Ectodermal cell (in vitro differentiated cells): ENCODE measurements around the gene CCZ1B.
"Not testable (repeated sequence)": the region's sequence is repeated elsewhere in the genome, so short reads cannot be mapped to it uniquely, and the experiment has no call there.

Experiments used
- H3K27ac ChIP-seq: 2 replicates; pipeline ENCODE4 v1.7.0; 2013; ENCODE audit warnings: mild to moderate bottlenecking, low read depth, low read length; ENCODE audit not compliant: insufficient read depth, poor library complexity, severe bottlenecking
- H3K27me3 ChIP-seq: 2 replicates; pipeline ENCODE4 v1.7.0; 2013; ENCODE audit warnings: mild to moderate bottlenecking, low read length; ENCODE audit not compliant: insufficient read depth, control insufficient read depth, poor library complexity, severe bottlenecking
- H3K36me3 ChIP-seq: one replicate; pipeline ENCODE4 v1.7.0; 2013; ENCODE audit warnings: low read length; ENCODE audit not compliant: control insufficient read depth, insufficient read depth
- H3K4me1 ChIP-seq: one replicate; pipeline ENCODE4 v1.7.0; 2013; ENCODE audit warnings: low read length; ENCODE audit not compliant: control insufficient read depth, insufficient read depth
- H3K4me3 ChIP-seq: 2 replicates; pipeline ENCODE4 v1.7.0; 2013; ENCODE audit warnings: low read depth, low read length, control low read depth; ENCODE audit not compliant: insufficient read depth
- H3K9me3 ChIP-seq: 2 replicates; pipeline ENCODE4 v1.7.0; 2013; ENCODE audit warnings: mild to moderate bottlenecking, low read length, moderate library complexity; ENCODE audit not compliant: control insufficient read depth
- WGBS, 2 experiments: methylation state at CpG; one replicate each; pipeline ENCODE4 v1.1.7; 2013; ENCODE audit warnings: missing lambda C conversion rate in 2 of 2; 5-methylcytosine and 5-hydroxymethylcytosine counted together

Gene CCZ1B

GRCh38 chr7:6807393-6807918 lies 18.6 kb downstream of the CCZ1B start:
- not testable (repeated sequence) for H3K27ac ChIP-seq, H3K9me3 ChIP-seq, H3K4me3 ChIP-seq, H3K4me1 ChIP-seq, H3K36me3 ChIP-seq, H3K27me3 ChIP-seq
- no CpG with 5 or more reads among the region's 4 CpGs for WGBS, 2 experiments

GRCh38 chr7:6800331-6800730 lies 25.7 kb downstream of the CCZ1B start:
- not testable (repeated sequence) for H3K27me3 ChIP-seq, H3K4me1 ChIP-seq, H3K9me3 ChIP-seq, H3K4me3 ChIP-seq, H3K36me3 ChIP-seq, H3K27ac ChIP-seq
- WGBS, 2 experiments = 88% methylated on average over 1 of the region's 2 CpGs; no CpG with 5 or more reads in 1 of the 2 experiments

DNA sequence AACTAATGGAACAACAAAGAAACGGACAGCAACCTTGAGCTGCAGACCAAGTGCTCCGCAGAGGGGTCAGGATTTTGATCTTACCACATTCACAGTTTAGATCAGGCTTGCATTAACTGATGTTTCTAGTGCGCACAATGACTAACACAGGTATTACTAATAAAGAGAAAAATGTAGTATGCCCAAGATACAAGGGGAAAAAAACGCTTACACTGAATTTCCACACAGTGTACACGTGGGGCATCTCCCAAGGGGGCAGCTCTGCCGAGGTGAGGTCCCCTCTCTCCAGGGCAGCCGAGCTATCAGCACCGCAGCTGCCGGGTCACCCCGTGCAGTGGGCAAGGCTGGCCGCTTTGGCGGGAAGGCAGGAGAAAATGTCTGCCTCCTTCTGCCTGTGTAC lies 26.2 kb downstream of the CCZ1B start:
- not testable (repeated sequence) for H3K9me3 ChIP-seq, H3K4me1 ChIP-seq, H3K27ac ChIP-seq, H3K4me3 ChIP-seq, H3K27me3 ChIP-seq, H3K36me3 ChIP-seq
- no CpG with 5 or more reads among the region's 12 CpGs for WGBS, 2 experiments

- H3K4me3 ChIP-seq, H3K36me3 ChIP-seq, H3K4me1 ChIP-seq, H3K9me3 ChIP-seq, H3K27me3 ChIP-seq, H3K27ac ChIP-seq: not testable (repeated sequence)
- WGBS, 2 experiments = no CpG with 5 or more reads among the region's 8 CpGs
Measured at GRCh38 chr7:6798047-6798446, 28.0 kb downstream of the CCZ1B start.

DNA sequence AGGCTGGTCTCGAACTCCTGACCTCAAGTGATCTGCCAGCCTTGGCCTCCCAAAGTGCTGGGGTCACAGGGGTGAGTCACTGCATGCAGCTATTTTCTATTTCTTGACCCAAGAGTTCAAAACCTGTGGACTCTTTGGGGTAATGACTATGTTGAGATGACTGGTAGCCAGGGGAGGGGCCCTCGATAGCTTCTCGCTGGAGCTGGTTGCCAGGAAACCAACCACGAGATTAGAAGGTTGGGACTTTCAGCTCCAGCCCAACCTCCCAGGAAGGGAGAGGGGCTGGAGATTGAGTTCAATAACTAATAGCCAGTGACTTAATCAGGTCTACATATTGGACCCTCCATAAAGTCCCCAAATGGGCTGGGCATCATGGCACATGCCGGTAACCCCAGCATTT lies 28.9 kb downstream of the CCZ1B start:
- not testable (repeated sequence) for H3K27ac ChIP-seq, H3K4me1 ChIP-seq, H3K9me3 ChIP-seq, H3K36me3 ChIP-seq, H3K4me3 ChIP-seq, H3K27me3 ChIP-seq
- WGBS, 2 experiments = 80 to 84% methylated on average over 5 of the region's 5 CpGs

DNA sequence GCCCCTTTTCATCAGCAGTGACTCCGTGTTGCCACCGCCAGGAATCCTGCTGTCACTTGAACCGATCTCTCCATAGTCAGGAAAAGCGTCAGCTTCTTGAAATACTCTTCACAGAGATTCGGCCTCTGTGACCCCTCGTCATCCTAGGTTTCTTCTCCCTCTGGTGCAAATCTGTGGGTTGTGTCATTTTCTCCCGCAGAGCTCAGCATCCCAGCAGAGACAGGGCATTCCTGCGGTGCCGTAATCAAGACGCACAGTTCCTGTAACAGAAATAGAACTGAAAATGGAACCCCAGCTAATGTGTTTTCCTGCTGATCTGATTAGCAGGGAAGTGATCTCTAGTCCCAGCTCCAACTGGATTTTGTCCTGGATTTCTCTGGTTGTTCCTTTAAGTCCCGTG lies 31.8 kb downstream of the CCZ1B start:
- not testable (repeated sequence) for H3K4me3 ChIP-seq, H3K27me3 ChIP-seq, H3K27ac ChIP-seq, H3K36me3 ChIP-seq, H3K4me1 ChIP-seq, H3K9me3 ChIP-seq
- no CpG with 5 or more reads among the region's 11 CpGs for WGBS, 2 experiments

DNA sequence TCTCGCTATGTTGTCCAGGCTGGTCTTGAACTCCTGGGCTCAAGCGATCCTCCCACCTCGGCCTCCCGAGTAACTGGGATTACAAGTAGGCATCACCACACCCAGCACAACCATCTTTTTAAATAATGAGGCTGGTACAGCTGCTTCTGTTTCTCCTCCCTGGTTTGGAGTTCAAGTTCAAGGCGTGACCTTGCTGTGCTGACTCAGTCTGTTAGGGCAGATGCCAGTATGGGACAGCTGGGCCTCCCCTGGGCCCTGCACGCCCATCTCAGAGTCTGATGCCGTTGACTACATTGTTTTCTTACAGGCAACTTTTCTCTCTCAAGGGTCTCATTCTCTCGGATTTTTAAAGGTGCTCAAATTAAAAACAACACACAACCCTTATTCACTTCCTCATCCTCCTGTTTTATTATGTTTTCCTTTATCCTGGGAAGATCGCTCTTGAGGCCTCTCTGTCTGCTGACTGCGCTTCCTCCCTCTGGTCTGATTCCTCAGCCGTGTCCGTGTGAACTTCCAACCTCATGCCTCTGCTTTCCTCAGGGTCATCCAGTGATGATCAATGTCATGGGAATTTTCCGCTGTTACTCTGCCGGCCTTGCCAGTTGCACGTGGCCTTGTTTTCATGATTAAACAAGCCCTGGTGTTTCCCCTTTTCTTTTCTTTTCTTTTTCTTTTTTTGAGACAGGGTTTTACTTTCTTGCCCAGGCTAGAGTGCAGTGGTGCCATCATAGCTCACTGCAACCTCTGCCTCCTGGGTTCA lies 33.8 kb downstream of the CCZ1B start:
- WGBS, 2 experiments = 93 to 94% methylated on average over 4 to 7 of the region's 15 CpGs
- H3K27me3 ChIP-seq, H3K4me3 ChIP-seq, H3K9me3 ChIP-seq, H3K36me3 ChIP-seq, H3K4me1 ChIP-seq, H3K27ac ChIP-seq: not testable (repeated sequence)

DNA sequence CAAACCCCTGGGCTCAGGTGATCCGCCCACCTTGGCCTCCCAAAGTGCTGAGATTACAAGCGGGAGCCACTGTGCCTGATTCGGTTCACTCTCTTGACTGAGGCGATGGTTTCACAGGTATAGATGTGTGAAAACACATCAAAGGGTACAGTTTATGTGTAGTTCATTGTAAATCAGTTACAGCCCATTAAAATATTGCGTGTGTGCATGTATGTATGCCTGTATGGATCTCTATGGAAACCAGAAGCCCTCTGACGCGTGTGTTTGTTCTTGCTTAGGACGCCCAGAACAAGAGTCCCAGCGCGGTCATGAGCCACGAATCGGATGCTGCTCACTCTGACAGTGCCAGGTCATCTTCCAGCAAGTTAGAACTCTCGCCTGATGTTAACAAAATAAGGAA lies 36.7 kb downstream of the CCZ1B start:
- H3K9me3 ChIP-seq, H3K36me3 ChIP-seq, H3K27me3 ChIP-seq, H3K27ac ChIP-seq, H3K4me1 ChIP-seq, H3K4me3 ChIP-seq: not testable (repeated sequence)
- WGBS, 2 experiments = no CpG with 5 or more reads among the region's 13 CpGs

- not testable (repeated sequence) for H3K27ac ChIP-seq, H3K27me3 ChIP-seq, H3K4me3 ChIP-seq, H3K4me1 ChIP-seq, H3K36me3 ChIP-seq, H3K9me3 ChIP-seq
- 63 to 81% methylated on average over 2 of the region's 6 CpGs for WGBS, 2 experiments
Measured at GRCh38 chr7:6781581-6781980, 44.5 kb downstream of the CCZ1B start.

GRCh38 chr7:6761186-6761585 lies 64.9 kb downstream of the CCZ1B start:
- not testable (repeated sequence) for H3K27ac ChIP-seq, H3K27me3 ChIP-seq, H3K4me1 ChIP-seq, H3K36me3 ChIP-seq, H3K9me3 ChIP-seq, H3K4me3 ChIP-seq
- WGBS, 2 experiments = no CpG with 5 or more reads among the region's 12 CpGs

DNA sequence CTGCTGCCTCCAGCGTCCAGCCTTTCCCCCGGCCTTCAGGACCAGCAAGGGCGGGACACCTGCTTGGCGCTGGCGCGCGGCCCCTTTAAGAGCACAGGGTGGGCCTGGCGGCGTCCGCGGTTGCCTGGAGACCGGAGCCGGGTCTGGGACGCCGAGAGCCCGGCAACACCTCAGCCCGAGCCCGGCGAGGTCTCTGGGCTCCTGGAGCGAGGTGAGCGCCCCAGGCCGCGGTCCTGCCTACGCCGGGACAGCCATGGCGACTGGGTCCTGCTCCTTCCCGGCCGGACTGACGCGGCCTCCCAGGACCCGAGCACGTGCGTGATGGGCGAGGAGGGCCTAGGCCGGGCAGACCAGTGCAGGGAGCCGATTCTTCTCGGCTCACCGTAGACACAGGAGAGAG lies 72.1 kb downstream of the CCZ1B start, which contains the start of gene RSPH10B2:
Gene RSPH10B2 (plus strand): TSS at position 140 of the 400 bp plus-strand sequence. CDS start 3,575 bp downstream, outside the sequence.
- WGBS, 2 experiments = 3 to 6% methylated on average over 20 to 24 of the region's 38 CpGs
- H3K36me3 ChIP-seq, H3K9me3 ChIP-seq, H3K4me3 ChIP-seq, H3K27ac ChIP-seq, H3K4me1 ChIP-seq, H3K27me3 ChIP-seq: not testable (repeated sequence)
